GM20000 (cell line): Measurements from ENCODE around the gene IP6K2.
"Not testable (repeated sequence)": the region's sequence is repeated elsewhere in the genome, so short reads cannot be mapped to it uniquely, and the experiment has no call there.

Experiments
- DNase-seq: peaks from one replicate; pipeline ENCODE4 v3.0.0; 2012; ENCODE audit warnings: low spot score
- CTCF ChIP-seq: IDR thresholded peaks from 2 replicates; pipeline ENCODE4 v1.5.1; 2012; ENCODE audit warnings: mild to moderate bottlenecking, control low read depth; ENCODE audit errors: extremely low read depth, missing control alignments

IP6K2 gene

GRCh38 chr3:48716982-48717746 lies at the start of gene IP6K2:
Gene IP6K2 (minus strand): TSS chr3:48717221. CDS start chr3:48695291, 21,930 bp downstream.
- no peak for TF ChIP-seq CTCF
- DNase-seq: peak; percentile 96

- DNase-seq: no peak
- TF ChIP-seq CTCF: no peak
Measured at GRCh38 chr3:48765376-48765775, 48.4 kb upstream of the IP6K2 start.

GRCh38 chr3:48762816-48763215 lies 45.8 kb upstream of the IP6K2 start:
- no peak for DNase-seq
- no peak for TF ChIP-seq CTCF

GRCh38 chr3:48759991-48760540 lies 43.0 kb upstream of the IP6K2 start:
- DNase-seq: not testable (repeated sequence)

GRCh38 chr3:48759531-48759930 lies 42.5 kb upstream of the IP6K2 start:
- DNase-seq: not testable (repeated sequence)

- TF ChIP-seq CTCF: no peak
- no peak for DNase-seq
Measured at GRCh38 chr3:48759071-48759470, 42.0 kb upstream of the IP6K2 start.

- DNase-seq: no peak
- no peak for TF ChIP-seq CTCF
Measured at GRCh38 chr3:48756640-48757039, 39.6 kb upstream of the IP6K2 start.

GRCh38 chr3:48750856-48751255 lies 33.8 kb upstream of the IP6K2 start:
- DNase-seq: no peak
- TF ChIP-seq CTCF: no peak
